GM12801 (cell line): ENCODE data around the gene TMEM107.

Experiments used
- TF ChIP-seq, protein P1 (sequence below): IDR thresholded peaks from one replicate; pipeline ENCODE4 v1.5.1; 2011; ENCODE audit warnings: control low read depth; ENCODE audit not compliant: insufficient read length; ENCODE audit errors: extremely low read depth

TMEM107 gene

DNA sequence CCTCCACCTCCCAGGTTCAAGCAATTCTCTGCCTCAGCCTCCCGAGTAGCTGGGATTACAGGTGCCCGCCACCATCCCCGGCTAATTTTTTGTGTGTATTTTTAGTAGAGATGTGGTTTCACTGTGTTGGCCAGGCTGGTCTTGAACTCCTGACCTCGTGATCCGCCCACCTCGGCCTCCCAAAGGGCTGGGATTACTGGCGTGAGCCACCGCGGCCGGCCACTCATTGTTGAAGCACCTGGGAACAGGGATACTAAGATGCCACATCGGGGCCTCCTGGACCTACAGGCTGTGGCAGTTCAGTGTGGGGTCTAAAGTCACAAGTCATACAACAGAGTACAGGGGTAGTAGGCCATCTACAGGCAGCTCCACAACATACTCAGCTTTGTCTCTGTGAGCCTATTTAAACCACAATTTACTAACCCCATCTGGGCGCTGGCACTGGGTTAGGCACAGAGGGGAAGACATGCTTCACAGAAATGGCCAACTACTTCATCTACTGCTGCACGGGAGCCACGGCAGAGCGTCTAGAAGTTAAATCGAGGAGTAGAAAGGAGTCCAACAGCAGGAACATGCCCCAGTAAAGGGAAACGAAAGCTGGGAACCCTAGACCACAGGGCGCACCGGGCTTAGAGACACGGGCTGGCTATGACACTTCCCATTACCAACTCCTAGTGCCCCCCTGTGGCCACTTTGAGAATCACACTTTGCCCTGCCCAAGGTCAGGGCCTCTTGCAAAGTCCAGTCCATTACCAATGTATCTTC lies 17.7 kb downstream of the TMEM107 start:
- TF ChIP-seq, protein P1, sequence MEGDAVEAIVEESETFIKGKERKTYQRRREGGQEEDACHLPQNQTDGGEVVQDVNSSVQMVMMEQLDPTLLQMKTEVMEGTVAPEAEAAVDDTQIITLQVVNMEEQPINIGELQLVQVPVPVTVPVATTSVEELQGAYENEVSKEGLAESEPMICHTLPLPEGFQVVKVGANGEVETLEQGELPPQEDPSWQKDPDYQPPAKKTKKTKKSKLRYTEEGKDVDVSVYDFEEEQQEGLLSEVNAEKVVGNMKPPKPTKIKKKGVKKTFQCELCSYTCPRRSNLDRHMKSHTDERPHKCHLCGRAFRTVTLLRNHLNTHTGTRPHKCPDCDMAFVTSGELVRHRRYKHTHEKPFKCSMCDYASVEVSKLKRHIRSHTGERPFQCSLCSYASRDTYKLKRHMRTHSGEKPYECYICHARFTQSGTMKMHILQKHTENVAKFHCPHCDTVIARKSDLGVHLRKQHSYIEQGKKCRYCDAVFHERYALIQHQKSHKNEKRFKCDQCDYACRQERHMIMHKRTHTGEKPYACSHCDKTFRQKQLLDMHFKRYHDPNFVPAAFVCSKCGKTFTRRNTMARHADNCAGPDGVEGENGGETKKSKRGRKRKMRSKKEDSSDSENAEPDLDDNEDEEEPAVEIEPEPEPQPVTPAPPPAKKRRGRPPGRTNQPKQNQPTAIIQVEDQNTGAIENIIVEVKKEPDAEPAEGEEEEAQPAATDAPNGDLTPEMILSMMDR: peak; percentile 5

DNA sequence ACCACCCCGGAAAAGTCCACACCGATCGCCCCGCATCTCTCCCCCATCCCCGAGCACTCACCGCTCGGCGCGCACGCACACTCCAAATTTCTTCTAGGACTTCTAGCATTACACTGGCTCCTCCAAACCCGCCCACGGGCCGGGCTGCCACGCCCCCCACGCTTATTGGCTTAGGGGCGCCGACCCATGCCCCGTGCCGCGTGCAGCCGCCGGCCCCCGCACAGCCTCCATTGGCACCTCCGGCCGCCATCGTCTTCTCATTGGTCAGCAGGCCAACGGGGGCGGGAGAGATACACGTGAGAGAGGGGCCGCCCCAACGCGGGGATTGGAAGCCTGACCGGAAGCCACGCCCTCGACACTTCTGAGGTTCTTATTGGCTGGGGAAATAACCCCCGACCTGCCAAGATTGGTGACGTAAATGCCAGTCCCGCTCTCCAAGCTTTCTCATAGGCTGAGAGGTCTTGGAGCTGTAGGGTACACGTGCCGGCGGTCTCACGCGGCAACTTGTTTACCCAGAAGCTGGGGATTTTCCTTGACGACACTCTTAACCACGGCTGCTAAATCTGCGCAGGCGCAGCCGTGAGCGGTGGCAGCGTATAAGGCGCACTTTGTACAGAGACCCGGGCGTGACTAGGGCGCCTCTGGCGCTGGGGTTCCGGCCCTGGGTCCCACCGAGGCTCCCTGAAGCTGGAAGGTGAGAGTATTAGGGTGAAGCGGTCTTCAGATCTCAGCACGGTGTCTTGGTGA lies 19.8 kb downstream of the TMEM107 start:
- TF ChIP-seq, protein P1: no peak

DNA sequence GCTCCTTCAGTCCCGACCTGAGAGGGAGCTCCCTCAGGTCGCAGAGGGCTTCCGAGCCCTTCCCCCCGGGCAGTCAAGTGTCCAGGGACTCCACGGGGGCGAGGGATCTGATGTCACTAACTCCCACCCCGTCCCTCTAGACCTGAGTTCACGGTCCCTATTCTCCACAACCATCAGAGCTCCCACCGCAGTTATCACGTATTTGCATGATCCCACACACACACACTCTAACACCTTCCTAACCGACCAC lies 20.3 kb downstream of the TMEM107 start:
- TF ChIP-seq, protein P1: no peak

DNA sequence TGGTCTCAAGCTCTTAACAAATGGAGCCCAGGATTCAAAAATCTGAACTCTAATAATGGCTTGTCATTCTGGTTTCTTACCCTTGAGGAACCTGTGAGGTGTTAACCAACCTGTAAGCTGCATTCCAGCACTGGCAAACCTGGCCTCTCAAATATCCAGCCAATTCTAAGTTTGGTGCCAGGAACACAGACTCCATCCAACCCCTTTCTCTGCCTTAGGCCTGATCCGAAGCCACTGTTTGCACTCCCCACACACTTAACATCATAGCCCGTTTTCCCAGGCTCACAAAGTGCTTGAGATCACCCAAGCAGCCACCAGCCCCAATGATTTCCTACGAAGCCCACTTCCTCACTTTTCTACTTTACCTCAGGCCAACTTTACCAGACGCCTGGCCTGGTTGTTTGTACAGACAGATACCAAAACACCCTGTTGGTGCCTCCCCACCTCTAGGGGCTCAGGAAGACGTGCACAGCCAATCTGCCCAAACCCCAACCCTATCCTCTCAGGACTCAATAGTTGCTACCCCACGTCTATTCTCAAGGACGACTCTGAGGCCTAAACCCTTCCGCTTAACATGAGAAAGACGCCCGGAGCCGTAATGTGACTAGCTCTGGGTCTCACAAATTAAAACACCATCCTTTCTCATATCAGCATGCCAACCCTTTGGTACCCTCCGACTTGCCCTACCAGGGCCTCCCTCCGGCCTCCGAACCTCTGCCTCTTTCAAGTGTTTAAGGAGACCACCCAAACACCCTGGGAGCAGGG lies 20.8 kb downstream of the TMEM107 start:
- TF ChIP-seq, protein P1: no peak

DNA sequence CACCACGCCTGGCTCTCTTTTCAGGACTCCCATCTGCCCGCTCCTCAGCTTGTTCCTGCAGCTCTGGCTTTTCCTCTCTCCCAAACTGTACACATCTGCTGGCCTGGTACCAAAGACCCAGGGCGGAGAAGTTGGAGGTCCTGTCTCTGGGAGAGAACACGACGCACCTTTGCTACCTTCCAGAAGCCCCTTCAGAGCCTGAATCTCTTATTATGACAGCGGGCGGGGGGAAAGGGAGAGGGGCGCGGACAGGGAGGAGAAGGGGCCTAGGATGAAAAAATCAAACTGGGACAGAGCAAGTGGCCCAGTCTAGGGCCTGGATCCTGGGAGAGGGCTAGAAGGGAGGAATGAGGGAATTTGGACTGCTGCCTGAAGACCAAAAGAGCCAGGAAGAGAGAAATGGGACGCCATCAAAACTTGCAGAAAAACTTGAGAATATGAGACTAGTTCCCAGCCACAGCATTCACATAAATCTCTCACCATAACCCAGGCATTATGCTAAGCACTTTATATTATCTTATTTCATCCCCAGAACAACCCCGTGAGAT lies 21.5 kb downstream of the TMEM107 start:
- TF ChIP-seq, protein P1: no peak

DNA sequence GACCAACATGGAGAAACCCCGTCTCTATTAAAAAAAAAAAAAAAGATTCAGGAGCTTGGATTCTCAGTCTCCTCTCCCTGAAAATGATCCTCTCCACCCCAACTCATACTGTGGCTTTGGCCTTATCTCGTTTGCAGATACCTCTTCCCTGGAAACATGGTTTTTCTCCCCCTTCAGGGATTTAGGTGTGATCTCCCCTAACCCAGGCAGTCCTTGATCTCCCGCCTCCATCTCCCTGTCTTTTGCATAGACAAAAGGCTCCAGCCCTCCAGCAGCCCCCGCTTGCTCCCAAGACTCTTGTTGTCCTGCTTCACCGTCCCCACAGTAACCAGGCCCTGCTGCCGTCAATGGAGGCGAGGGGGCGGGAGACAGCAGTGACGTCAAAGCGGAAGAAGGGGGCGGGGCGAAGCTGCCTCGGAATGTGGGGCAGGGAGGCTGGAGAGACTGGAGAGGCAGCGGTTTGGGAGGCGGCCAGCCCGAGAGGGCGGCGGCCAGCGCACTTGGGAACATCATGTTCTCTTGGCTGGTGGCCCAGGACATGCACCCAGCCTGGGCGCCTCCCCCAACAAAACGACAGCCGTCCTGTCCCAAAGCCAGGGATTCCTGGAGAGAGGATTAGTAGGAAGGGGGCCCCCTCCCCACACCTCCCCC lies 22.1 kb downstream of the TMEM107 start:
- TF ChIP-seq, protein P1: no peak
